HUES64 (cell line): ENCODE measurements around the gene GOLGA6C.
A peak's percentile ranks its signal among the peaks of the same experiment; 100 is the strongest.
"Not testable (repeated sequence)": the region's sequence is repeated elsewhere in the genome, so short reads cannot be mapped to it uniquely, and the experiment has no call there.

Source experiments
- H3K27ac ChIP-seq: 2 replicates; pipeline ENCODE4 v1.7.0; 2013; ENCODE audit warnings: low read depth, low read length, inconsistent platforms
- H3K27me3 ChIP-seq: 2 replicates; pipeline ENCODE4 v1.6.1; 2013; ENCODE audit warnings: mild to moderate bottlenecking, low read length; ENCODE audit not compliant: insufficient read depth
- H3K36me3 ChIP-seq: 2 replicates; pipeline ENCODE4 v1.6.1; 2013; ENCODE audit warnings: mild to moderate bottlenecking, low read length; ENCODE audit not compliant: insufficient read depth
- H3K4me1 ChIP-seq: 2 replicates; pipeline ENCODE4 v1.6.1; 2013; ENCODE audit warnings: mild to moderate bottlenecking, low read length, moderate library complexity; ENCODE audit not compliant: insufficient read depth
- H3K4me3 ChIP-seq: 2 replicates; pipeline ENCODE4 v1.5.1; 2013; ENCODE audit warnings: mild to moderate bottlenecking, low read length, moderate library complexity
- H3K9ac ChIP-seq: 2 replicates; pipeline ENCODE4 v1.6.1; 2013; ENCODE audit warnings: mild to moderate bottlenecking, low read depth, low read length
- H3K9me3 ChIP-seq: 2 replicates; pipeline ENCODE4 v1.6.1; 2013; ENCODE audit warnings: low read depth, low read length; ENCODE audit not compliant: insufficient read depth
- WGBS: fragments of 150-250, 120-280 bp; methylation state at CpG from one replicate; pipeline ENCODE4 v1.1.7; 2013; ENCODE audit warnings: missing lambda C conversion rate; 5-methylcytosine and 5-hydroxymethylcytosine counted together

GOLGA6C gene

GRCh38 chr15:75274509-75275107 is 16.5 kb downstream of the GOLGA6C start:
- WGBS = 64% methylated on average over 2 of the region's 5 CpGs
- H3K9ac ChIP-seq, H3K4me3 ChIP-seq, H3K36me3 ChIP-seq, H3K27ac ChIP-seq, H3K9me3 ChIP-seq, H3K27me3 ChIP-seq, H3K4me1 ChIP-seq: not testable (repeated sequence)

GRCh38 chr15:75275617-75276016 is 17.5 kb downstream of the GOLGA6C start:
- H3K27ac ChIP-seq, H3K36me3 ChIP-seq, H3K4me1 ChIP-seq, H3K27me3 ChIP-seq, H3K4me3 ChIP-seq, H3K9ac ChIP-seq, H3K9me3 ChIP-seq: not testable (repeated sequence)
- 73% methylated on average over 3 of the region's 3 CpGs for WGBS

DNA sequence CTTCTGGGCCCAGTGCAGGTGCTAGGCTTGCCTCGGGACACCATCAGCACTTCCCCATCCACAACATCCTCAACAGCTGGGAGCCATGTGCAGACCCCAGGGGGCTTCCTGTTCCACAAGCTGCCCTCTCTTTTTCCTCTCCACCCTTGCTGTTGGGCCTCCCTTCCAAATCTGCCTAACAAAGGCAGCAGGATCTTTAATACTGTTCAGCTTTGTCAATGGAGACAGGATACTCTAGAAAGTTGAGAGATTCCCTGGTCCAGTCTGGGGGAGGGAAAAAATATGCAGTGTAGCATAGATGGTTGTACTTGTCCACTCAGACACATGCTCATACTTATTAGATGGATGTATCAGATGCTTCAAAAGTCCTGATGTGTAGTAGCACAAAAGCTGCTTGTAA is 20.4 kb downstream of the GOLGA6C start:
- H3K27ac ChIP-seq = peak overlapping the region; percentile 74; the same call in 1 of the 2 replicates
- H3K36me3 ChIP-seq, H3K9me3 ChIP-seq, H3K27me3 ChIP-seq, H3K4me3 ChIP-seq, H3K4me1 ChIP-seq: not testable (repeated sequence)
- 0% methylated on average over 1 of the region's 1 CpG for WGBS
- H3K9ac ChIP-seq = peak overlapping the region; percentile 44; the same call in 1 of the 2 replicates

DNA sequence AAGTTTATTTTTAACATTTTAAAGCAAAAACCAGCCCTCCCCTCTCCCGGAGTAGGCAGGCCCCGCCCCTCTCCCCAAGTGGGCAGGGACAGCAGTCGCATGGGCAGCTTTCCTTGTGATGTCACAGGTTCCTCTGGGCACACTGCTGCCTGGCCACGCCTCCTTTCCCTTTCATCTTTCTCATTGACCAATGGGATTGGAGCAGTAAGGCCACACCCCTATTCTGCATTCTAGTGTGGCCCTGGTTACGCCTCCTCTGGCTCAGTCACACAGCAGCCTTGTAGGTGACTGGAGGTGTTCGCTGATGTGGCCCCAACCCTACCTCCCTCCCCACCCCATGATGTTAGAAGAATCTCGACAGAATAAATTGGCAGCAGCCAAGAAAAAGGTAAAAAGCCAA is 24.4 kb downstream of the GOLGA6C start, which contains the start of gene GOLGA6D:
Gene GOLGA6D, plus strand, starts transcription at position 264 of the 400 bp plus-strand sequence. Its CDS starts 41 bp downstream, at position 305.
- H3K27ac ChIP-seq = not testable (repeated sequence)

GRCh38 chr15:75284152-75284551 is 26.0 kb downstream of the GOLGA6C start:
- H3K27me3 ChIP-seq, H3K9me3 ChIP-seq, H3K9ac ChIP-seq, H3K4me1 ChIP-seq, H3K4me3 ChIP-seq, H3K36me3 ChIP-seq, H3K27ac ChIP-seq: not testable (repeated sequence)
- no CpG with 5 or more reads among the region's 3 CpGs for WGBS

More for the DNA sequence above, 24.4 kb downstream of the GOLGA6C start, which contains the start of gene GOLGA6D:
- WGBS = no CpG with 5 or more reads among the region's 7 CpGs
- H3K9me3 ChIP-seq, H3K4me1 ChIP-seq, H3K27me3 ChIP-seq, H3K9ac ChIP-seq, H3K36me3 ChIP-seq, H3K4me3 ChIP-seq: not testable (repeated sequence)

GRCh38 chr15:75293660-75294059 is 35.5 kb downstream of the GOLGA6C start:
- H3K4me1 ChIP-seq, H3K4me3 ChIP-seq, H3K27me3 ChIP-seq, H3K36me3 ChIP-seq, H3K27ac ChIP-seq, H3K9me3 ChIP-seq, H3K9ac ChIP-seq: not testable (repeated sequence)
- WGBS = 93% methylated on average over 5 of the region's 18 CpGs

- H3K27me3 ChIP-seq, H3K4me3 ChIP-seq, H3K9me3 ChIP-seq, H3K9ac ChIP-seq, H3K4me1 ChIP-seq, H3K27ac ChIP-seq, H3K36me3 ChIP-seq: not testable (repeated sequence)
- WGBS = 11% methylated on average over 3 of the region's 13 CpGs
These were observed 40.6 kb downstream of the GOLGA6C start for GRCh38 chr15:75298541-75299310.

DNA sequence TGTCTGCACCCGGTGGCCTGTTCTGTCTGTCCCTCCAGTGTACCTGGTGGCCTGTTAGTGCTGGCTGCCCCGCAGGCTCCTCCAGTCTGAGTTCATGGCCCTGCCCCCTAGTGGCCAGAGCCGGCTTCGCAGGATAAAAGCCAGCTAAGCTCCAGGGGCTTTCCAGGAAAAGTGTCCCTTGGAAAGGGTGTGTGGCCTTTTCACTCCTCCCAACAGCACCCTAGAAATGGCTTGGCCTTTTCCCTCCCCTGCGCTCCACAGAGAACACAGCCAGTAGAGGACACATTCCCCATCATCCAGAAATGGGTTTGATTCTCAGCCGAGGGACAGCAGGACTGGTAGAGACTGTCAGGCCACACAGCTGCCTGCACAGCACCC is 41.2 kb downstream of the GOLGA6C start:
- not testable (repeated sequence) for H3K9ac ChIP-seq, H3K4me3 ChIP-seq, H3K27me3 ChIP-seq, H3K27ac ChIP-seq, H3K4me1 ChIP-seq, H3K36me3 ChIP-seq, H3K9me3 ChIP-seq
- 11% methylated on average over 3 of the region's 6 CpGs for WGBS

DNA sequence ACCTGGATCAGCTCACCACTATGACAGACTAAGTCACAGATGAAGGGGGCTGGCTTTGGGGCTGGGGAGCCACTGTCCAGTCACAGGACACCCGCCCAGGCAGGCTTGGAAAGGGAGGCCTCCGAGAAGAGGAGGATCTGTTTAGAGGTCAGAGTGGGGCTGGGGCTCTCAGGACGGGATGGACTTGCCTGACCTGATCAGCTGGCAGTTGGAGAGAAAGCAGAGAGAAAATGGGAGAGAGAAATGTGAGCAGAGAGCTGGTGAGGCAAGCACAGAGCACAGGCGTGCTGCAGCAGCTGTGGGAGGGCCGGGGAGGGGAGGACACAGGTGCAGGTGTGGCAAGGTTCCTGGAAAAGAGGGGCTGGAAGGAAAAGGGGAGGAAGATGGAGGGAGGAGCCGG is 41.9 kb downstream of the GOLGA6C start:
- H3K27me3 ChIP-seq, H3K9ac ChIP-seq, H3K36me3 ChIP-seq, H3K9me3 ChIP-seq, H3K4me1 ChIP-seq, H3K4me3 ChIP-seq, H3K27ac ChIP-seq: not testable (repeated sequence)
- WGBS = 66% methylated on average over 5 of the region's 6 CpGs

DNA sequence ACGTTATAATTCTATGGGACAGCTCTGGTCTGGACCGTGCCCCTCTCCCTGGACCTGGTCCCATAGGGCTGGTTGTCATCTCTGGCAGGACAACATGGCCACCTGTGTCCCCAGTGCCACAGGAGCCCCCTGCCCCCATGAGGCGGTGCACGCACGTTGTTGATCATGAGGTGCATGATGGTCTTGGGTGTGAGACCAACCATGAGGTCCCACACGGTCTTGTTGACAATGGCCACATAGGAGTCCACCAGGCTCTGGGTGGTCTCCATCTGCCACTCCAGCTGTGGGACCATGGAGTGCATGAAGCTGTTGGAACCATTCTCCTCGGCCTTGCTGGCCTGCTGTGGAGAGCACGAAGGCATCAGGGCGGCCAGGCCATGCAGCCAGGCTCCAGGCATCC is 44.2 kb downstream of the GOLGA6C start:
- Histone ChIP-seq H3K27ac (no peak overlapping the region), H3K9ac (no peak overlapping the region), H3K36me3 (no peaks in the 10 kb centered on the region), H3K9me3 (no peaks in the 10 kb centered on the region), H3K4me3 (no peak overlapping the region), H3K27me3 (no peaks in the 10 kb centered on the region), H3K4me1 (no peaks in the 10 kb centered on the region)
- WGBS = 92% methylated on average over 9 of the region's 9 CpGs

- H3K27me3 ChIP-seq, H3K27ac ChIP-seq, H3K36me3 ChIP-seq, H3K9me3 ChIP-seq, H3K9ac ChIP-seq, H3K4me3 ChIP-seq, H3K4me1 ChIP-seq: not testable (repeated sequence)
- 97% methylated on average over 3 of the region's 4 CpGs for WGBS
These were observed 44.6 kb downstream of the GOLGA6C start for GRCh38 chr15:75302753-75303152.
